SH-SY5Y (cell line): ENCODE results near the gene BATF2.

Source experiments
- GATA2 ChIP-seq: IDR thresholded peaks from 2 replicates; pipeline ENCODE4 v1.6.1; 2011; ENCODE audit warnings: mild to moderate bottlenecking, low read depth, low read length
- GATA3 ChIP-seq: IDR thresholded peaks from 2 replicates; pipeline ENCODE4 v1.6.1; 2011; ENCODE audit warnings: low read depth, mild to moderate bottlenecking, low read length, moderate library complexity

DNA sequence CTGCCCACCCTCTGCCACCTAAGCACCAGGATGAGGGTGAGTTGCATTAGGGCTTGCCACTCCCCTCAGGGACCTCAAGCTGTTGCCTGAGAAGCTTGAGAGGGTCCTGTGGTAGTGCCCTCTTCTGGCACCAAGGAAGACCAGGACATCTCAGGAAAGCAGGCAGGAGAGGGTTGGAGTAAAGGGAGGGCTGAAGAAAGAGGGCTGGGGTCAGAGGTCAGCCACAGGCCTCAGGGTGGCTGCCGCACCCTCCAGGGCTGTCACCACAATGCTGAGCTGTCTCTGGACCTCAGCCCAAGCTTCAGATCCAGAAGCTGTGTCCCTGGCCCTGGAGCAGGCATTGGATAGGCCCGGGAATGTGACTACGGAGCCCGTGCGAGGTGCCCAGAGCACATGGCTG is 48.3 kb upstream of the BATF2 start:
- TF ChIP-seq GATA2, result no peak
- TF ChIP-seq GATA3, result no peak
